Ascending aorta (tissue), 2 donors: ENCODE measurements around the gene CIAO3. TPM values are rescaled to one million over a fixed set of nuclear protein-coding genes. Genes with fewer than 3 reads are reported as not detected.
"Not testable (repeated sequence)": the region's sequence is repeated elsewhere in the genome, so short reads cannot be mapped to it uniquely, and the experiment has no call there.

ENCODE experiments used
- DNase-seq, 2 donors: peaks; one replicate each; pipeline ENCODE4 v3.0.0-alpha.2; 2019; ENCODE audit warnings: low spot score in 2 of 2
- H3K27ac ChIP-seq, 2 donors: fragments of 200-600 bp; sonication (generic); one replicate each; pipeline ENCODE4 v1.5.1; 2016 to 2017; ENCODE audit warnings: mild to moderate bottlenecking in 1 of 2
- H3K27me3 ChIP-seq: fragments of 200-600 bp; sonication (generic); one replicate; pipeline ENCODE4 v1.5.1; 2017
- H3K36me3 ChIP-seq, 2 donors: fragments of 200-600 bp; sonication (generic); one replicate each; pipeline ENCODE4 v1.5.1; 2016
- H3K4me1 ChIP-seq, 2 donors: fragments of 200-600 bp; sonication (generic); one replicate each; pipeline ENCODE4 v1.5.1; 2016 to 2017; ENCODE audit warnings: mild to moderate bottlenecking in 1 of 2
- H3K4me3 ChIP-seq, 2 donors: fragments of 200-600 bp; sonication (generic); one replicate each; pipeline ENCODE4 v1.5.1; 2016 to 2017; ENCODE audit warnings: mild to moderate bottlenecking in 1 of 2
- H3K9me3 ChIP-seq, 2 donors: fragments of 200-600 bp; sonication (generic); one replicate each; pipeline ENCODE4 v1.5.1; 2016
- CTCF ChIP-seq, 3 experiments: fragments of 200-600 bp in 2 of 3; fragments of 450-650 bp in 1 of 3; sonication (generic) in 2 of 3; IDR thresholded peaks; one replicate each; pipeline ENCODE4 v1.5.1; 2016 to 2019; ENCODE audit warnings: antibody characterized with exemption in 3 of 3, mild to moderate bottlenecking in 1 of 3, moderate library complexity in 1 of 3
- intact Hi-C: fragments of 100-400 bp; cut with DNase I; formaldehyde crosslinking; loops from one replicate; pipeline ENCODE4 v1.15.1; 2023
- total RNA-seq: library from RNA; depleted of rRNA; stranded (reverse); fragments of >200 nt; gene quantifications from one replicate; pipeline ENCODE4 v1.1.0, GENCODE V29; 2016

Gene CIAO3
- total RNA-seq, 1 donor from 2014 or later: 103 TPM

- Histone ChIP-seq H3K4me1 (peaks cover 20 to 21% of the 10 kb centered on the region in 2 donors), H3K9me3 (no peaks in the 10 kb centered on the region), H3K36me3 (peaks cover 0 to 3% of the 10 kb centered on the region in 2 donors), H3K27me3 (peaks cover 28% of the 10 kb centered on the region), H3K4me3 (no peak overlapping the region), H3K27ac (no peak overlapping the region)
- DNase-seq: no peak
- no peak for TF ChIP-seq CTCF (IDR thresholded peaks at IDR 0.05)
- intact Hi-C loops: no loop called here
Measured at GRCh38 chr16:692356-693108, 48.3 kb downstream of the CIAO3 start.

- Histone ChIP-seq H3K36me3 (peaks cover 8 to 15% of the 10 kb centered on the region in 2 donors), H3K4me1 (peaks cover 20 to 21% of the 10 kb centered on the region in 2 donors), H3K27me3 (peaks cover 28% of the 10 kb centered on the region)
- H3K9me3 ChIP-seq, DNase-seq, H3K4me3 ChIP-seq, intact Hi-C loops, H3K27ac ChIP-seq: not testable (repeated sequence)
Measured at GRCh38 chr16:691242-691641, 49.6 kb downstream of the CIAO3 start.

GRCh38 chr16:689175-689897, 51.5 kb downstream of the CIAO3 start:
- Histone ChIP-seq H3K9me3 (no peaks in the 10 kb centered on the region), H3K36me3 (peaks cover 8 to 21% of the 10 kb centered on the region in 2 donors), H3K4me1 (peaks cover 15 to 27% of the 10 kb centered on the region in 2 donors), H3K27ac (peak overlapping the region; percentile 86 to 90), H3K27me3 (peaks cover 11% of the 10 kb centered on the region), H3K4me3 (peak overlapping the region; percentile 90 to 98)
- intact Hi-C loops: no loop called here
- TF ChIP-seq CTCF (IDR thresholded peaks at IDR 0.05): no peak
- DNase-seq: no peak

- Histone ChIP-seq H3K4me3 (no peak overlapping the region), H3K9me3 (no peaks in the 10 kb centered on the region), H3K4me1 (peaks cover 17 to 32% of the 10 kb centered on the region in 2 donors), H3K27ac (no peak overlapping the region), H3K27me3 (no peaks in the 10 kb centered on the region), H3K36me3 (peaks cover 11 to 24% of the 10 kb centered on the region in 2 donors)
- TF ChIP-seq CTCF (IDR thresholded peaks at IDR 0.05): no peak
- intact Hi-C loops: no loop called here
- no peak for DNase-seq
Measured at GRCh38 chr16:687499-687898, 53.3 kb downstream of the CIAO3 start.

- intact Hi-C loops: no loop called here
- Histone ChIP-seq H3K27ac (no peak overlapping the region), H3K9me3 (no peaks in the 10 kb centered on the region), H3K27me3 (no peaks in the 10 kb centered on the region), H3K4me1 (peaks cover 19 to 39% of the 10 kb centered on the region in 2 donors), H3K36me3 (peaks cover 19 to 33% of the 10 kb centered on the region in 2 donors), H3K4me3 (no peak overlapping the region)
- DNase-seq: no peak
- no peak for TF ChIP-seq CTCF (IDR thresholded peaks at IDR 0.05)
Measured at GRCh38 chr16:686459-687260, 54.1 kb downstream of the CIAO3 start.
